Measurements from ENCODE around the gene PROM2. TPM values are rescaled to one million over a fixed set of nuclear protein-coding genes. Genes with fewer than 3 reads are reported as not detected.
A peak's percentile ranks its signal among the peaks of the same experiment; 100 is the strongest.

PROM2 gene
- total and polyA plus RNA-seq, 2 donors from 2014 or later, result 55.6 to 65.6 TPM

GRCh38 chr2:95328358-95329125 lies 54.3 kb downstream of the PROM2 start:
- H3K4me1 ChIP-seq (ENCODE audit: control insufficient read depth in 2 of 3, insufficient read depth in 2 of 3, low read depth in 1 of 3, low read length in 3 of 3), result peaks cover 0 to 5% (median 0%) of the 10 kb centered on the region in 3 donors
- no peak overlapping the region for H3K9ac ChIP-seq (ENCODE audit: low read length in 3 of 3)
- H3K27ac ChIP-seq (ENCODE audit: low read depth in 2 of 2, low read length in 2 of 2), result no peak overlapping the region
- DNase-seq, result peak in 3 of 5 donors; percentile 56 to 73 (median 58)
- TF ChIP-seq CTCF (IDR thresholded peaks at IDR 0.05; ENCODE audit: borderline replicate concordance, extremely low read depth, insufficient read depth), result no peak
- H3K4me3 ChIP-seq (ENCODE audit: low read length in 3 of 3), result no peak overlapping the region
- no peaks in the 10 kb centered on the region for H3K36me3 ChIP-seq (ENCODE audit: control insufficient read depth in 2 of 3, insufficient read depth in 3 of 3, low read length in 3 of 3)
- H3K9me3 ChIP-seq (ENCODE audit: control insufficient read depth in 2 of 3, insufficient read depth in 1 of 3, low read length in 3 of 3), result no peaks in the 10 kb centered on the region
- FAIRE-seq, result no peak
- intact Hi-C loops (cut with DNase I), result no loop called here
- no peaks in the 10 kb centered on the region for H3K27me3 ChIP-seq (ENCODE audit: control insufficient read depth, insufficient read depth, low read length)

GRCh38 chr2:95329401-95329800 lies 55.2 kb downstream of the PROM2 start:
- peaks cover 0 to 10% (median 0%) of the 10 kb centered on the region in 3 donors for H3K4me1 ChIP-seq (ENCODE audit: control insufficient read depth in 2 of 3, insufficient read depth in 2 of 3, low read depth in 1 of 3, low read length in 3 of 3)
- no peak overlapping the region for H3K27ac ChIP-seq (ENCODE audit: low read depth in 2 of 2, low read length in 2 of 2)
- H3K9ac ChIP-seq (ENCODE audit: low read length in 3 of 3), result no peak overlapping the region
- intact Hi-C loops (cut with DNase I), result no loop called here
- FAIRE-seq (no peak), DNase-seq (peak in 1 of 5 donors; percentile 69)
- no peaks in the 10 kb centered on the region for H3K36me3 ChIP-seq (ENCODE audit: control insufficient read depth in 2 of 3, insufficient read depth in 3 of 3, low read length in 3 of 3)
- no peak for TF ChIP-seq CTCF (IDR thresholded peaks at IDR 0.05; ENCODE audit: borderline replicate concordance, extremely low read depth, insufficient read depth)
- H3K9me3 ChIP-seq (ENCODE audit: control insufficient read depth in 2 of 3, insufficient read depth in 1 of 3, low read length in 3 of 3), result no peaks in the 10 kb centered on the region
- no peaks in the 10 kb centered on the region for H3K27me3 ChIP-seq (ENCODE audit: control insufficient read depth, insufficient read depth, low read length)
- no peak overlapping the region for H3K4me3 ChIP-seq (ENCODE audit: low read length in 3 of 3)

- Histone ChIP-seq H3K27ac (ENCODE audit: low read depth in 2 of 2, low read length in 2 of 2) (no peak overlapping the region), H3K9me3 (ENCODE audit: control insufficient read depth in 2 of 3, insufficient read depth in 1 of 3, low read length in 3 of 3) (no peaks in the 10 kb centered on the region), H3K27me3 (ENCODE audit: control insufficient read depth, insufficient read depth, low read length) (no peaks in the 10 kb centered on the region), H3K4me1 (ENCODE audit: control insufficient read depth in 2 of 3, insufficient read depth in 2 of 3, low read depth in 1 of 3, low read length in 3 of 3) (peaks cover 0 to 12% (median 0%) of the 10 kb centered on the region in 3 donors), H3K9ac (ENCODE audit: low read length in 3 of 3) (no peak overlapping the region), H3K36me3 (ENCODE audit: control insufficient read depth in 2 of 3, insufficient read depth in 3 of 3, low read length in 3 of 3) (no peaks in the 10 kb centered on the region), H3K4me3 (ENCODE audit: low read length in 3 of 3) (no peak overlapping the region)
- TF ChIP-seq CTCF (IDR thresholded peaks at IDR 0.05; ENCODE audit: borderline replicate concordance, extremely low read depth, insufficient read depth), result peak; percentile 10
- DNase-seq (peak in 2 of 5 donors; percentile 53 to 80), FAIRE-seq (no peak)
- intact Hi-C loops (cut with DNase I), result no loop called here
Measured at GRCh38 chr2:95329891-95330793, 55.9 kb downstream of the PROM2 start.
